Posterior cingulate gyrus (tissue), 11 donors: ENCODE measurements around the gene C1orf159.
"Not testable (repeated sequence)": the region's sequence is repeated elsewhere in the genome, so short reads cannot be mapped to it uniquely, and the experiment has no call there.

Experiments
- DNase-seq, 10 donors: peaks; one replicate each; pipeline versions ENCODE4 v3.0.0 to v3.0.0-alpha.2; 2020 to 2021; ENCODE audit warnings: mixed read lengths in 3 of 10
- intact Hi-C: fragments of 100-400 bp; cut with DNase I; formaldehyde crosslinking; loops from one replicate; pipeline ENCODE4 v1.15.1; 2023

The C1orf159 gene

DNA sequence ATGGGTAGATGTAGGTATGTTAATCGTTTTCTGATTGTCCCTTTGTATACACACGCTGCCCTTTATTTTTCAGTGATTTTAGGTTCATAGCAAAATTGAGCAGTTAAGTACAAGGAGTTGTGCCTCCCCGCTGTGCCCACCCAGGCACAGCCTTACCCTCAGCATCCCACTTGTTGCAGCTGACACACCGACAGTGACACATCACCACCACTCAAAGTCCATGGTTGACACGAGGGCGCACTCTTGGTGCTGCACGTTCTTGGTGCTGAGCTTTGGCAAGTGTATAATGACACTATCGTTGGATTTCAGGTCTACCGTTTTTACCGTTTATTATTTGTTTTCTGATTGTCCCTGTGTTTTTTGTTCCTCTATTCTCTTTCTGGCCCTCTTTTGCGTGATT lies 15.6 kb downstream of the C1orf159 start:
- DNase-seq, result peak in 3 of 10 donors; percentile 18 to 64 (median 43)
- intact Hi-C loops, result no loop called here

GRCh38 chr1:1099506-1100183 lies 16.2 kb downstream of the C1orf159 start:
- DNase-seq, result no peak
- intact Hi-C loops, result no loop called here

DNA sequence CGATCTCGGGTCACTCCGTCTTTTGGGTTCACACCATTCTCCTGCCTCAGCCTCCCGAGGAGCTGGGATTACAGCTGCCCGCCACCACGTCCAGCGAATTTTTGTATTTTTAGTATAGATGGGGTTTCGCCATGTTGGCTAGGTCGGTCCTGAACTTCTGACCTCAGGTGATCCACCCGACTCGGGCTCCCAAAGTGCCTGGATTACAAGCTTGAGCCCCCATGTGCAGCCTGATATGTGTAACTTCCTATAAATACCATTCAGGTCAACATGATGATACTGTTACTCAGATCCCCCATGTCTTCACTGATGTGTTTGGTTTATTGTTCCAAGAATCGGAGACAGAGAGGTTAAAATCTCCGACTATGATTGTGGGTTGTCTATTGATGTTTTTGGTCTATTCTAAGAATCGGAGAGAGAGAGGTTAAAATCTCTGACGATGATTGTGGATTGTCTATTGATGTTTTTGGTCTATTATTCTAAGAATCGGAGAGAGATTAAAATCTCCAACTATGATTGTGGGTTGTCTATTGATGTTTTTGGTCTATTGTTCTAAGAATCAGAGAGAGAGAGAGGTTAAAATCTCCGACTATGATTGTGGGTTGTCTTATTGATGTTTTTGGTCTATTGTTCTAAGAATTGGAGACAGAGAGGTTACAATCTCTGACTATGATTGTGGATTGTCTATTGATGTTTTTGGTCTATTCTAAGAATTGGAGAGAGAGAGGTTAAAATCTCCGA lies 17.0 kb downstream of the C1orf159 start:
- intact Hi-C loops, result no loop called here
- peak in 2 of 10 donors; percentile 17 to 27 for DNase-seq

GRCh38 chr1:1096136-1096535 lies 19.8 kb downstream of the C1orf159 start:
- DNase-seq, result peak in 1 of 10 donors; percentile 16
- intact Hi-C loops, result not testable (repeated sequence)

DNA sequence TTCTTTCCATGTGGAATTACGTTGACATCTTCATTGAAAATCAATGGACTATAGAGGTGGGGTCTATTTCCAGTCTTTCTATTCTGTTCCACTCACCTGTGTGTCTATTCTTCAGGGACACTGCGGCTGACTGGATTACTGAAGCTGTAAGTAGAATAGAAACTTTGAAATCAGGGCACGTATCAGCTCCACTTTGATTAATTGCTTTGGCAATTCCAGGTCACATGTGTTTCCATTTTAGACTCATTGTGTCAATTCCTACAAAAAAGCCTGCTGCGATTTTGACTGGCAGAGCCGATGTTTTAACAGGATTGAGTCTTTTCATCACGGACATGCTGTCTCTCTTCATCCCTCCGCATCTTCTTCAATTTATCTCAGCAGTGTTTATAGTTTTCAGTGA lies 20.9 kb downstream of the C1orf159 start:
- no peak for DNase-seq
- intact Hi-C loops, result no loop called here

GRCh38 chr1:1093610-1093943 lies 22.3 kb downstream of the C1orf159 start:
- intact Hi-C loops, result no loop called here
- DNase-seq, result peak in 2 of 10 donors; percentile 42 to 66

DNA sequence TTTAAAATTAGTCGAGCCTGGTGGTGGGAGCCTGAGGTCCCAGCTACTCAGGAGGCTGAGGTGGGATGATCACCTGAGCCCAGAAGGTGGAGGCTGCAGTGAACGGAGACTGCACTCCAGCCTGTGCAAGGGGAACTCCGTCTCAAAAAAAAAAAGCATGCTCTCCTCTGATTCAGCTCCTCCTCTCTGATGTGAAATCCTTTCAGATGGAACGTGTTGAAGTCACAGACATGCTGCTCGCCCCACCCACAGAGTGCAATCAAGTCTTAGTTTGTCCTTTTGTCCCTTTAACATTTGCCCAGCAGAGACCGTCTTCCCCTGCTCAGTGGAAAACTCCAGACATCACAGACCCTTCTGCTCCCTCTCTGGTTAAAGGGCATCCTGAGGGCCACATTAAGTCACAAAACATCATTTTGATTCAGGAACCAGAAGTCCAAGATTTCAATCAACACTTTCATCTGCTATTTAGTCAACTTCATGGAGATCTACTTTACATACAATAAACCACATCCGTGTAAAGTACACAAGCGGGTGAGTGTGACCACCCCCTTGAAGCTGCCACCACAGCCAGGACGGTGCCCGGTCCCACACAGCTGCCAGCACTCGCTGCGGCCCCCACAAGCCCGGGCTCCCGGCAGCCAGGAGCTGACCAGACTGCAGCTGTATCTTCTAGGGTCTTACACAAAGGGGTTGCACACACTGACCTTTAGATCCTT lies 22.8 kb downstream of the C1orf159 start:
- intact Hi-C loops, result no loop called here

DNA sequence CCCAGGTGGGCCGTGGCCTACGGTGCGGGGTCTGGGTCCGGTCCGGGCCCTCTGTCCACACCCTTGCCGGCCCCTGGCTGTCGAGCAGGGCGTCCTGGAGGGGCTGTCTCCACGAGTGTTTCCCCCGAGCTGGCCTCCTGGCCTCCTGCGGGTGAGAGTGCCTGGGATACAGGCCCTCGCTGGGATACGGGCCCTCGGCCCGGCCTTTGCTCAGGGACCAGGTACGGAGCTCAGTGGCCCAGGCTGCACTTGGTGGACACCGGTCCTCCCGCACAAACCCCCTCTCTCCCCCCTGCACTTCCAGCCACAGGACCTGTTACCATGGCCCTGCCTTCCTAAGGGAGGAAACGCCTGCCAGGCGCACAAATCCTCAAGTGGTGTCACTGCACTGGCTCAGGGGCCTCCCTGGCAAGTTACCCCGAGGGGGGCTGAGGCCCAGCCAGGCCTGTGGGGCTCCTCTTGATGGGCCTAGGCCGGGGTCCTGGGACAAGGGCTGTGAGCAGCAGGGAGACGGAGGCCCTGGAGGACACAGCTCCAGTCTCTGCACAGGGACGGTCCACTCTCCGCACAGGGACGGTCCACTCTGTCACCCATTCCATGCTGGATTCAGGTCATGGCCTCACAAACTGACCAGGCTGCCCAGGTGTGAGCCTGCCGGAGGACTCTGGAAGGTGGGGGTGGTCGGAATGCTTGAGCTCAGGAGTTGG lies 23.6 kb downstream of the C1orf159 start:
- intact Hi-C loops, result no loop called here
- DNase-seq, result peak in 5 of 10 donors; percentile 7 to 77 (median 59)

More for the DNA sequence above, 22.8 kb downstream of the C1orf159 start:
- peak in 3 of 10 donors; percentile 12 to 71 (median 46) for DNase-seq

GRCh38 chr1:1091344-1092148 lies 24.3 kb downstream of the C1orf159 start:
- DNase-seq, result peak in 4 of 10 donors; percentile 8 to 55 (median 36)
- intact Hi-C loops, result no loop called here

- intact Hi-C loops, result no loop called here
- peak in 5 of 10 donors; percentile 8 to 78 (median 44) for DNase-seq
These were observed 25.2 kb downstream of the C1orf159 start for GRCh38 chr1:1090424-1091343.

- peak in 5 of 10 donors; percentile 5 to 75 (median 66) for DNase-seq
- intact Hi-C loops, result no loop called here
These were observed 26.0 kb downstream of the C1orf159 start for GRCh38 chr1:1089731-1090423.

DNA sequence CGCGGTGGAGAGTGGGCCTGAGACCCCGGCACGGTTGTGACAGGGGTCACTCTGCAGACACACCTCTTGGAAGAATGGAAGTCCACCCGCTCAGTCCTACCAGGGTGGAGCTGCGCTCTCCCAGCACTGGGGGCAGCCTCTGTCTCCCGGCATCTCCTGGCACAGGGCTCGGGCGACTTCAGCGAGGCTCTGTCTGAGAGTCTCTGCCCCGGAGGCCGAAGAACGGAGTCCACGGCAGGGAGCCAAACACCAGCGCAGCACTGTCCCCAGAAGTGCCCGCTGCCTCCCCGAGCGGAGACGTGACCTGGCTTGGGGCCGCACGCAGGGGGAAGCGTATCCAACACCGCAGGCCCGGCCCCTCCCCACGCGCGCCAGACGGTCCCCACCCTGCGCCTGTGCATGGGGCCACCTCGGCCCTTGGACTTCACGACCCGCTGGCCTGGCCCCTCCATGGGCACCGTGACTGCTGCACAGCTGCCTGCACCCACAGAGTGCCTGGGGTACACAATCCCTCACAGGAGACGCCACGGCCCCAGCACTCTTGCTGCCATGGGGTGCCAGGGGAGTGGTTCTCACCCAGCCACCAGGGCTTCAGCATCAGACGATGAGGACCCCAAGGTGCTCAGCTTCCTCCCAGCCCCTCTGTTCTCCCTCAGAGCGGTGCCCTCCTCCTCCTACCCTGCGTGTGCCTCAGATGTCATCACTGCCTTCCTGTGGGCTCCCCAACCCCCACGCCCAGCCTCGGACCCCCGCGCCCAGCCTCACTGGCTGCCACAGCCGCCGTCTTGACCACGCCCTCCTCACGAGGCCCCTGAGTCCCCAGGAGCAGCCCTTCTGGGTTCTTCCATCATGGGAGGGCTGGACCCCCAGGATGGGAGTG lies 26.8 kb downstream of the C1orf159 start:
- peak in 6 of 10 donors; percentile 5 to 79 (median 42) for DNase-seq
- intact Hi-C loops, result no loop called here

DNA sequence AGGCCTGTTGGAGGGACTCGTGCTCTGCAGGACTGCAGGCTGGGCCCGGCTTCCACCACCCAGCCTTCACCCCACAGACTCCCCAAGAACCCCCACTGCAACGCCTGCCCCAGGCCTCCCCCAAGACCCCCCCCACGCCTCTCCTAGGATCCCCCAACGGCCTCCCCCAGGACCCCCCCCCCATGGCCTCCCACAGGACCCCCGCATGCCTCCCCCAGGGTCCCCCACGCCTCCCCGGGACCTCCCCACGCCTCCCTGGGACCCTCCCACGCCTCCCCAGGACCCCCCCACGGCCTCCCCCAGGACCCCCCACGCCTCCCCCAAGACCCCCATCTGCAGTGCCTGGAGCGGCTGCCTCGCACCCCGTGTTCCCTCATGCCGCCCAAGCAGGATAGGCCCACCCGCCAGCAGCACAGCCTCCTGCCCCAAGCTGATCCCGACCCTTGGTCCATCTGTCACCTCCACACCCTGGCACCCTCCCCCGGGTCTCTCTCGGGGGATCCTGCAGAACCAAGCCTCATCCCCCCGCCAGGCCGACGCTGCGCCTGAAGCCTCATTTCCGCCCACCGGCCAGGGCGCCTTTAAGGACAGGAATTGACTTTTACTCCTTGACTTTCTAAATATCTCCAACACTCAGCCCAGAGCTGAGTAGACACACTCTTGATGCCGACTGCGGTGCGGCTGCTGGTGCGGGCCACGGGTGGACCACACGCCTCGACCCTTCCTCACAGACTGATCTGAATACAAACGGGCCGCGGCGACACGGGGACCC lies 27.7 kb downstream of the C1orf159 start:
- intact Hi-C loops, result no loop called here
- peak in 4 of 10 donors; percentile 18 to 72 (median 38) for DNase-seq

GRCh38 chr1:1087351-1088028 lies 28.4 kb downstream of the C1orf159 start:
- peak in 5 of 10 donors; percentile 15 to 76 (median 64) for DNase-seq
- intact Hi-C loops, result no loop called here

DNA sequence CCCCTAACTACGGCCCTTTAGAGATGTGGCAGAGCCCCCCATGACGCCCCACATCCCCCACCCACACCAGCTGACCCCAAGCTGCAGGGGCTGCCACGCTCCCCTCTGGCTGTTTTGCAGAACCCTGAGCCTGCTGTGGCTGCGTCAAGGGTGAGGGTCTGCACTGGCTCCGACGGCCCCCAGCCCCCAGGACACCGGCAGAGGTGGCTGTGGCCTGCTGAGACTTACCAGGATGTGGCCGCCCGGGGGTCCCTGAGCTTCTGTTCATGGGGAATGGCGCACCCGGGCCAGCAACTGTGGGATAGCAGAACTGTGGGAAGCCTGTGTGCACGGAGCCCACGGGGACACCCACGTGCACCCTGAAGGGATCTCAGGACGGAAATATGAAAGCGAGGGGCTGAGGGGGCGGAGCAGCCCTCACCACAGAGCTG lies 29.0 kb downstream of the C1orf159 start:
- intact Hi-C loops, result no loop called here
- DNase-seq, result peak in 6 of 10 donors; percentile 6 to 74 (median 38)
